Skin epidermis (tissue), 12 donors: ENCODE measurements around the gene MAP4K2.

ENCODE experiments used
- H3K27ac ChIP-seq, 21 experiments: fragments of 200-600 bp; sonication (generic) in 11 of 21; one replicate each; pipeline ENCODE4 v1.5.0; 2020; ENCODE audit warnings: mild to moderate bottlenecking in 3 of 21, inconsistent platforms in 2 of 21, moderate library complexity in 2 of 21
- H3K4me3 ChIP-seq, 7 experiments: fragments of 200-600 bp; sonication (generic) in 2 of 7; one replicate each; pipeline ENCODE4 v1.5.0; 2020; ENCODE audit warnings: inconsistent platforms in 2 of 7, mild to moderate bottlenecking in 2 of 7, moderate library complexity in 1 of 7

Gene MAP4K2

DNA sequence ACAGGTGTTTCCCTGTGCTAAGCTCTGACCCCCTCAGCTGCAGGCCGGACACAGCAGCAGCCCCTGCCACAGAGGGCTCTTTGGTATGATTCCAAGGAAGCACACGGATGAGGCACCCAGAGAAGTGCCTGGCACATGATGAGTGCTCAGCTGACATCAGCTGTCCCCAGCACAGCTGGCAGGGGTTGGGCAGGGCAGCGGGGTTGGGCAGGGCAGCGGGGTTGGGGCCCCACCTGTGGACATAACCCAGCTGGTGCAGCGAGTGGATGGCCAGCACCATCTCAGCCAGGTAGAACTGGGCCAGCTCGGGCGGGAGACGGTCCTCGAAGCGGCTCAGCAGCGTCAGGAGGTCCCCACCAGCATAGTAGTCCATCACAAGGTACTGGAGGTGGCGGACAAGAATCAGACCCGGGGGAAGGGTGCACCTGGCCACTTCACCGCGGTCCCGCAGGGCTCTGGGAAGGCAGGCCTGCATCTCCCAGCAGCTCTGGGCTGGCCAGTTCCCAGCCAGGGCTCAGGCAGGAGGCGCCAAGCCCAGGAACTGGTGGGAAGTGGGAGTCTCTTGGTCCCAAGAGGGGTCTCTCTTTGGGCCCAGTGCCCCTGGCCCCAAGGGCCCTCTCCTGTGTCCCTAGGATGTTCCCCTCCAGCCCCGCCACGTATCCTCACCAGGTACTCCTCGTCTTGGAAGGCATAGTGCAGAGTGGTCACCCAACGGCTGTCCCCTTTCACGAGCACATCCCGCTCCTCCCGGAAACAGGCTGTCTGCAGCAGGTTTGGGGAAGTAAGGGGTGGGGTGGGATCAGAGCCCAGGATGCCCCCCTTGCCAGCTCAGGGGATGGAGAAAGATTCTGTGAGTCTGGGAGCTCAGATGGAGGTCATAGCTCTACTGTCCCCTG is 37.1 kb upstream of the MAP4K2 start:
- H3K27ac ChIP-seq: no peak overlapping the region
- no peak overlapping the region for H3K4me3 ChIP-seq

- Histone ChIP-seq H3K4me3 (no peak overlapping the region), H3K27ac (no peak overlapping the region)
Observed at GRCh38 chr11:64839335-64839734, 36.3 kb upstream of the MAP4K2 start.

- Histone ChIP-seq H3K4me3 (no peak overlapping the region), H3K27ac (no peak overlapping the region)
Observed at GRCh38 chr11:64838600-64839334, 35.8 kb upstream of the MAP4K2 start.

- Histone ChIP-seq H3K4me3 (no peak overlapping the region), H3K27ac (no peak overlapping the region)
Observed at GRCh38 chr11:64837887-64838351, 34.9 kb upstream of the MAP4K2 start.

DNA sequence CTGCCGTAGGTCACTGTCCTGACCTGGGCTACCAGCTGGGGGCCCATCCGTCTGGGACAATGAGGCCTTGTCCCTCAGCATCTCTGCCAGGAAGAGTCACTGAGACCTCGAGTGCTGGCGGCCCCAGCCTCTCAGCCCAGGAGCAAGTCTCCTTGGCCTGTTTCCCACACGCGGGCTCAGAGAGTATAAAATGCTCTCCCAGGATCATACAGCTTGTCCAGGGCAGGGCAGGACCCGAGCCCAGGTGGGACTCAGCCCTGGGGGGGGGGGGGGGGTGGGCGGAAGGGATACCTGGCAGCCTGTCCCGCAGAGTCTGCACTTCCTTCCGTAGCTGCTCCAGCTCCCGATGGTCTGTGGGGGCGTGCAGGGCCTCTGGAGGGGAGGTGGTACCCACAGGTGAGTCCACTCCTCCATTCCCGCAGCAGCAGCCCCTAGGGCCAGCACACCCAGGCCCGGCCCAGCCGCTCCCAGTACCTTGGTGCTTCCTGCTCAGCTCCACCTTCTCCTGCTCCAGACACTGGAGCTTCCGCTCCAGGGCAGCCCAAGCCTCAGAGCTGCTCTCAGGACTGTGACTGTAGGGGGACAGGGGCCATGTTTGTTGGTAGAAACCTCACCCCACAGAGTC is 33.5 kb upstream of the MAP4K2 start:
- peak overlapping the region in 4 of 21 experiments; percentile 12 to 70 (median 45) for H3K27ac ChIP-seq
- no peak overlapping the region for H3K4me3 ChIP-seq

GRCh38 chr11:64835616-64836447 is 32.8 kb upstream of the MAP4K2 start:
- Histone ChIP-seq H3K4me3 (no peak overlapping the region), H3K27ac (peak overlapping the region in 10 of 21 experiments; percentile 14 to 70 (median 44))

- no peak overlapping the region for H3K4me3 ChIP-seq
- peak overlapping the region in 9 of 21 experiments; percentile 18 to 70 (median 44) for H3K27ac ChIP-seq
Observed at GRCh38 chr11:64834723-64835615, 32.0 kb upstream of the MAP4K2 start.

- Histone ChIP-seq H3K27ac (no peak overlapping the region), H3K4me3 (no peak overlapping the region)
Observed at GRCh38 chr11:64834031-64834722, 31.2 kb upstream of the MAP4K2 start.

- Histone ChIP-seq H3K4me3 (no peak overlapping the region), H3K27ac (no peak overlapping the region)
Observed at GRCh38 chr11:64833509-64833908, 30.5 kb upstream of the MAP4K2 start.

DNA sequence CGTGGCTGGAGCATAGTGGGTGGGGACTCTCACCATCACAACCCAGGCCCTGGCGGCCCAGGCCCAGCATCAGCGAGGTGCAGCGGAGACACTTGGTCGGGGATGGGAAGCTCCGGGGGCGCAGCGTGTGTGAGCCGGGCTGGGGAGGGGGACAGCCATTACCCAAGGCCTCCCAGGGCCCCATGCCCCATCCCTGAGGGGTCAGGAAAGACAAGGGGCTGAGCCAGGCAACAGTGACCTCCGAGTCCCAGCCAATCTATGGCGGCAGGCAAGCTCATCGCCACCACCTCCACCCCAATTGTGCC is 30.1 kb upstream of the MAP4K2 start:
- H3K27ac ChIP-seq: no peak overlapping the region
- no peak overlapping the region for H3K4me3 ChIP-seq

GRCh38 chr11:64832467-64833197 is 29.6 kb upstream of the MAP4K2 start:
- Histone ChIP-seq H3K27ac (no peak overlapping the region), H3K4me3 (no peak overlapping the region)

GRCh38 chr11:64831411-64831891 is 28.4 kb upstream of the MAP4K2 start:
- Histone ChIP-seq H3K4me3 (no peak overlapping the region), H3K27ac (no peak overlapping the region)

- Histone ChIP-seq H3K27ac (no peak overlapping the region), H3K4me3 (no peak overlapping the region)
Observed at GRCh38 chr11:64829536-64830251, 26.7 kb upstream of the MAP4K2 start.

DNA sequence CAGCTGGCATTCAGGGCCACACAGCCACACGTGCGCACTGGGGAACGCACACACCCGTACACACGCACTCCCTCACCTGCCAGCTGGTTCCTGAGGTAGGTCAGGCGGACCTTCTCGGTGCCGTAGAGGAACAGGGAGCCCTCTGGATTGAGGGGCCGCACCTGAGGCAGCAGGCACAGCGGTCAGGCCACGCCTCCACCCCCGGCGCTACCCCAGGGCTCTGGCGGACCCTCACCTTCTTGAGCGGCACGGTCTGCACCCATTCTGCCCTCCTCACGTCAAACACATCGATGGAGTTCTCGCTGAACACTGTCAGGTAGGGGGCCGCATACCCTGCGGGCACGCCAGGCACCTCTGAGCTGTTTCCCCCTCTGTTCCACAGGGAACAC is 24.4 kb upstream of the MAP4K2 start:
- H3K4me3 ChIP-seq: no peak overlapping the region
- H3K27ac ChIP-seq: no peak overlapping the region

GRCh38 chr11:64826578-64827450 is 23.8 kb upstream of the MAP4K2 start:
- H3K4me3 ChIP-seq: no peak overlapping the region
- no peak overlapping the region for H3K27ac ChIP-seq

DNA sequence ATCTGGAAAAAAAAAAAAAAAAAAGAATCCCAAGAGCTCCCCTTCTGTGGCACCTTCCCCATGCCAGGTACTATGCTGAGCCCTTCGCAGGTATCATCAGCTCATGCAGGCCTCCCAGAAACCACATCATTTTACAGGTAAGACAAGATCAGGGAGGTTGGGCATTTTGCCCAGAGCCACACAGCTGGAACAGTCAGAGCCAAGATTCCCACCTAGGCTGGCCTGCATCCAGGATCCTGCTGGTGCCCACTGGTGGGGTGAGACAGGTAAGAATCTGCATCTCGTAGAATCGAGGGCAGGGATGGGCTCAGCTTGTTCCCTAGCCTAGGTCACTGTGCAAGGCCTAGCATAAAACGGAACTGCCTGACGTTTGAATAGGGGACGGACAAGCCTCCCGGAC is 23.0 kb upstream of the MAP4K2 start:
- no peak overlapping the region for H3K27ac ChIP-seq
- H3K4me3 ChIP-seq: no peak overlapping the region
